H9 (cell line): ENCODE measurements around the gene SCGB1C1. TPM values are rescaled to one million over a fixed set of nuclear protein-coding genes. Genes with fewer than 3 reads are reported as not detected.

Experiments
- DNase-seq: peaks from one replicate; pipeline ENCODE4 v3.0.0-alpha.2; 2017
- H2AFZ ChIP-seq: one replicate; pipeline ENCODE4 v1.6.1; 2013; ENCODE audit warnings: mild to moderate bottlenecking, low read length, control low read depth, moderate library complexity
- H2AK5ac ChIP-seq: 2 replicates; pipeline ENCODE4 v1.6.1; 2013; ENCODE audit warnings: low read length, control low read depth, mixed read lengths; ENCODE audit not compliant: insufficient read length
- H2BK120ac ChIP-seq: one replicate; pipeline ENCODE4 v1.6.1; 2013; ENCODE audit warnings: low read depth, mild to moderate bottlenecking, low read length, control low read depth, inconsistent platforms; ENCODE audit not compliant: poor library complexity, severe bottlenecking
- H2BK12ac ChIP-seq: 2 replicates; pipeline ENCODE4 v1.6.1; 2013; ENCODE audit warnings: low read length, control low read depth, mixed read lengths, low read depth; ENCODE audit not compliant: insufficient read length
- H2BK15ac ChIP-seq: 2 replicates; pipeline ENCODE4 v1.6.1; 2013; ENCODE audit warnings: low read depth, low read length, control low read depth
- H2BK20ac ChIP-seq: one replicate; pipeline ENCODE4 v1.6.1; 2013; ENCODE audit warnings: low read depth, mild to moderate bottlenecking, low read length, control low read depth, inconsistent platforms; ENCODE audit not compliant: poor library complexity, severe bottlenecking
- H2BK5ac ChIP-seq: 2 replicates; pipeline ENCODE4 v1.6.1; 2013; ENCODE audit warnings: low read length, control low read depth, mixed read lengths; ENCODE audit not compliant: insufficient read length
- H3K14ac ChIP-seq: 2 replicates; pipeline ENCODE4 v1.6.1; 2013; ENCODE audit warnings: low read length, control low read depth; ENCODE audit not compliant: insufficient read depth
- H3K18ac ChIP-seq: 2 replicates; pipeline ENCODE4 v1.6.1; 2013; ENCODE audit warnings: low read depth, mild to moderate bottlenecking, mixed read lengths, low read length, control low read depth; ENCODE audit not compliant: insufficient read length
- H3K23ac ChIP-seq: 2 replicates; pipeline ENCODE4 v1.6.1; 2013; ENCODE audit warnings: low read length, control low read depth, mixed read lengths, low read depth; ENCODE audit not compliant: insufficient read length
- H3K23me2 ChIP-seq: 2 replicates; pipeline ENCODE4 v1.6.1; 2013; ENCODE audit warnings: low read depth, mild to moderate bottlenecking, mixed read lengths, low read length, control low read depth; ENCODE audit not compliant: insufficient read length, poor library complexity, severe bottlenecking
- H3K27ac ChIP-seq: 2 replicates; pipeline ENCODE4 v1.5.1; 2013; ENCODE audit warnings: low read length, control low read depth, mixed read lengths, low read depth; ENCODE audit not compliant: insufficient read length
- H3K27me3 ChIP-seq: 2 replicates; pipeline ENCODE4 v1.6.1; 2013; ENCODE audit warnings: low read length, control low read depth, inconsistent platforms; ENCODE audit not compliant: insufficient read depth
- H3K4ac ChIP-seq: 2 replicates; pipeline ENCODE4 v1.6.1; 2013; ENCODE audit warnings: low read depth, mild to moderate bottlenecking, control low read depth, inconsistent platforms, low read length, moderate library complexity
- H3K4me1 ChIP-seq: 2 replicates; pipeline ENCODE4 v1.6.1; 2013; ENCODE audit warnings: low read length, control low read depth, inconsistent platforms; ENCODE audit not compliant: insufficient read depth
- H3K4me2 ChIP-seq: 2 replicates; pipeline ENCODE4 v1.6.1; 2013; ENCODE audit warnings: low read length, control low read depth, mixed read lengths; ENCODE audit not compliant: insufficient read length, insufficient read depth
- H3K56ac ChIP-seq: 2 replicates; pipeline ENCODE4 v1.6.1; 2013; ENCODE audit warnings: low read depth, mild to moderate bottlenecking, mixed read lengths, low read length, control low read depth; ENCODE audit not compliant: insufficient read length
- H3K79me1 ChIP-seq: 2 replicates; pipeline ENCODE4 v1.6.1; 2013; ENCODE audit warnings: low read depth, mild to moderate bottlenecking, moderate library complexity, low read length, control low read depth, inconsistent platforms; ENCODE audit not compliant: insufficient read depth, poor library complexity, severe bottlenecking
- H3K79me2 ChIP-seq: 2 replicates; pipeline ENCODE4 v1.6.1; 2013; ENCODE audit warnings: low read length, control low read depth, inconsistent platforms; ENCODE audit not compliant: insufficient read depth
- H3K9ac ChIP-seq: 2 replicates; pipeline ENCODE4 v1.6.1; 2013; ENCODE audit warnings: low read length, control low read depth, mixed read lengths; ENCODE audit not compliant: insufficient read length; ENCODE audit errors: extremely low read depth
- H3K9me3 ChIP-seq: one replicate; pipeline ENCODE4 v1.6.1; 2013; ENCODE audit warnings: low read depth, low read length, inconsistent platforms; ENCODE audit not compliant: control insufficient read depth
- H3T11ph ChIP-seq: one replicate; pipeline ENCODE4 v1.6.1; 2013; ENCODE audit warnings: mild to moderate bottlenecking, low read length, control low read depth, inconsistent platforms
- H4K20me1 ChIP-seq: one replicate; pipeline ENCODE4 v1.6.1; 2013; ENCODE audit not compliant: control insufficient read depth, insufficient read length, insufficient read depth
- H4K5ac ChIP-seq: 2 replicates; pipeline ENCODE4 v1.6.1; 2013; ENCODE audit warnings: low read depth, mild to moderate bottlenecking, mixed read lengths, low read length, control low read depth; ENCODE audit not compliant: insufficient read length
- H4K8ac ChIP-seq: replicated peaks from 2 replicates; pipeline ENCODE4 v1.6.1; 2013; ENCODE audit warnings: low read length, control low read depth, mixed read lengths, low read depth; ENCODE audit not compliant: insufficient read length
- H4K91ac ChIP-seq: 2 replicates; pipeline ENCODE4 v1.6.1; 2013; ENCODE audit warnings: low read depth, mild to moderate bottlenecking, moderate library complexity, mixed read lengths, low read length, control low read depth; ENCODE audit not compliant: insufficient read length
- H3K27ac Mint-ChIP-seq, 3 experiments: 2 replicates in 2 of 3; 3 replicates in 1 of 3; pipeline ENCODE4 v1.8.0; 2020 to 2021; ENCODE audit warnings: mixed read lengths in 3 of 3, mild to moderate bottlenecking in 1 of 3, moderate library complexity in 1 of 3
- H3K27me3 Mint-ChIP-seq: 2 replicates; pipeline ENCODE4 v1.8.0; 2021; ENCODE audit warnings: low read depth, mild to moderate bottlenecking, moderate library complexity, mixed read lengths
- H3K36me3 Mint-ChIP-seq, 3 experiments: 2 replicates in 2 of 3; 3 replicates in 1 of 3; pipeline ENCODE4 v1.8.0; 2020 to 2021; ENCODE audit warnings: low read depth in 3 of 3, mixed read lengths in 3 of 3; ENCODE audit not compliant: insufficient read depth in 1 of 3
- H3K4me1 Mint-ChIP-seq, 2 experiments: 2 replicates each; pipeline ENCODE4 v1.8.0; 2020; ENCODE audit warnings: mixed read lengths in 2 of 2
- H3K4me3 Mint-ChIP-seq, 2 experiments: 2 replicates in 1 of 2; 3 replicates in 1 of 2; pipeline ENCODE4 v1.8.0; 2020 to 2021; ENCODE audit warnings: mild to moderate bottlenecking in 2 of 2, mixed read lengths in 2 of 2, moderate library complexity in 1 of 2
- H3K9me3 Mint-ChIP-seq, 2 experiments: 2 replicates in 1 of 2; 3 replicates in 1 of 2; pipeline ENCODE4 v1.8.0; 2020; ENCODE audit warnings: mild to moderate bottlenecking in 2 of 2, mixed read lengths in 2 of 2, moderate library complexity in 1 of 2
- whole genome bisulfite sequencing: extraction: QIAGEN DNeasy Blood & Tissue Kit; methylation state at CpG from one replicate; pipeline ENCODE4 v1.1.7; 2013; ENCODE audit warnings: missing lambda C conversion rate, low lambda C conversion rate, mixed read lengths; ENCODE audit not compliant: insufficient read length; ENCODE audit errors: extremely low coverage; 5-methylcytosine and 5-hydroxymethylcytosine counted together
- total RNA-seq: library from RNA; stranded (reverse); gene quantifications from 2 replicates; pipeline ENCODE4 v1.2.1, GENCODE V29; 2021
- TF ChIP-seq, protein P1 (sequence below): fragments of 200-600 bp; sonication (generic); conservative IDR thresholded peaks from 3 replicates; pipeline ENCODE4 v1.8.0; 2021; ENCODE audit warnings: antibody characterized with exemption, mild to moderate bottlenecking

SCGB1C1 gene
- total RNA-seq, 1 experiment from 2014 or later = not detected

- H3K27me3 Mint-ChIP-seq = peaks cover 3% of the 10 kb centered on the region
- H3K4me3 Mint-ChIP-seq = no peak overlapping the region
- no peak overlapping the region for H3K56ac ChIP-seq
- no peak overlapping the region for H2AFZ ChIP-seq
- no peak overlapping the region for H3K14ac ChIP-seq
- H3K23ac ChIP-seq = no peak overlapping the region
- H3K4ac ChIP-seq = no peak overlapping the region
- no peak overlapping the region for H3K9ac ChIP-seq
- no peak overlapping the region for H2BK120ac ChIP-seq
- no peaks in the 10 kb centered on the region for H3K4me1 ChIP-seq
- no peak overlapping the region for H3T11ph ChIP-seq
- no peak overlapping the region for H2BK15ac ChIP-seq
- no peak overlapping the region for H2BK5ac ChIP-seq
- no peaks in the 10 kb centered on the region for H3K79me1 ChIP-seq
- no peak overlapping the region for H3K27ac Mint-ChIP-seq
- no peak overlapping the region for H3K27ac ChIP-seq
- H4K5ac ChIP-seq = no peak overlapping the region
- no peak for DNase-seq
- H4K8ac ChIP-seq = no peak overlapping the region
- peaks cover 0 to 6% of the 10 kb centered on the region in 2 experiments; a peak in 4 of 5 replicates for H3K9me3 Mint-ChIP-seq
- no peaks in the 10 kb centered on the region for H3K23me2 ChIP-seq
- no peak overlapping the region for H3K4me2 ChIP-seq
- WGBS = no CpG with 5 or more reads among the region's 21 CpGs
- H3K4me1 Mint-ChIP-seq = no peaks in the 10 kb centered on the region
- no peaks in the 10 kb centered on the region for H3K27me3 ChIP-seq
- no peak overlapping the region for H2AK5ac ChIP-seq
- H3K18ac ChIP-seq = no peak overlapping the region
- H3K9me3 ChIP-seq = no peaks in the 10 kb centered on the region
- TF ChIP-seq, protein P1, sequence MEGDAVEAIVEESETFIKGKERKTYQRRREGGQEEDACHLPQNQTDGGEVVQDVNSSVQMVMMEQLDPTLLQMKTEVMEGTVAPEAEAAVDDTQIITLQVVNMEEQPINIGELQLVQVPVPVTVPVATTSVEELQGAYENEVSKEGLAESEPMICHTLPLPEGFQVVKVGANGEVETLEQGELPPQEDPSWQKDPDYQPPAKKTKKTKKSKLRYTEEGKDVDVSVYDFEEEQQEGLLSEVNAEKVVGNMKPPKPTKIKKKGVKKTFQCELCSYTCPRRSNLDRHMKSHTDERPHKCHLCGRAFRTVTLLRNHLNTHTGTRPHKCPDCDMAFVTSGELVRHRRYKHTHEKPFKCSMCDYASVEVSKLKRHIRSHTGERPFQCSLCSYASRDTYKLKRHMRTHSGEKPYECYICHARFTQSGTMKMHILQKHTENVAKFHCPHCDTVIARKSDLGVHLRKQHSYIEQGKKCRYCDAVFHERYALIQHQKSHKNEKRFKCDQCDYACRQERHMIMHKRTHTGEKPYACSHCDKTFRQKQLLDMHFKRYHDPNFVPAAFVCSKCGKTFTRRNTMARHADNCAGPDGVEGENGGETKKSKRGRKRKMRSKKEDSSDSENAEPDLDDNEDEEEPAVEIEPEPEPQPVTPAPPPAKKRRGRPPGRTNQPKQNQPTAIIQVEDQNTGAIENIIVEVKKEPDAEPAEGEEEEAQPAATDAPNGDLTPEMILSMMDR = no peak
- no peak overlapping the region for H4K91ac ChIP-seq
- H2BK12ac ChIP-seq = no peak overlapping the region
- H4K20me1 ChIP-seq = no peaks in the 10 kb centered on the region
- H3K79me2 ChIP-seq = no peaks in the 10 kb centered on the region
- no peak overlapping the region for H2BK20ac ChIP-seq
- H3K36me3 Mint-ChIP-seq = peaks cover 0 to 9% (median 6%) of the 10 kb centered on the region in 3 experiments; a peak in 5 of 7 replicates
These were observed 5.4 kb downstream of the SCGB1C1 start for GRCh38 chr11:198236-198806.
